ENCODE data around the gene PHPT1.
"Not testable (repeated sequence)": the region's sequence is repeated elsewhere in the genome, so short reads cannot be mapped to it uniquely, and the experiment has no call there.

PHPT1 gene

DNA sequence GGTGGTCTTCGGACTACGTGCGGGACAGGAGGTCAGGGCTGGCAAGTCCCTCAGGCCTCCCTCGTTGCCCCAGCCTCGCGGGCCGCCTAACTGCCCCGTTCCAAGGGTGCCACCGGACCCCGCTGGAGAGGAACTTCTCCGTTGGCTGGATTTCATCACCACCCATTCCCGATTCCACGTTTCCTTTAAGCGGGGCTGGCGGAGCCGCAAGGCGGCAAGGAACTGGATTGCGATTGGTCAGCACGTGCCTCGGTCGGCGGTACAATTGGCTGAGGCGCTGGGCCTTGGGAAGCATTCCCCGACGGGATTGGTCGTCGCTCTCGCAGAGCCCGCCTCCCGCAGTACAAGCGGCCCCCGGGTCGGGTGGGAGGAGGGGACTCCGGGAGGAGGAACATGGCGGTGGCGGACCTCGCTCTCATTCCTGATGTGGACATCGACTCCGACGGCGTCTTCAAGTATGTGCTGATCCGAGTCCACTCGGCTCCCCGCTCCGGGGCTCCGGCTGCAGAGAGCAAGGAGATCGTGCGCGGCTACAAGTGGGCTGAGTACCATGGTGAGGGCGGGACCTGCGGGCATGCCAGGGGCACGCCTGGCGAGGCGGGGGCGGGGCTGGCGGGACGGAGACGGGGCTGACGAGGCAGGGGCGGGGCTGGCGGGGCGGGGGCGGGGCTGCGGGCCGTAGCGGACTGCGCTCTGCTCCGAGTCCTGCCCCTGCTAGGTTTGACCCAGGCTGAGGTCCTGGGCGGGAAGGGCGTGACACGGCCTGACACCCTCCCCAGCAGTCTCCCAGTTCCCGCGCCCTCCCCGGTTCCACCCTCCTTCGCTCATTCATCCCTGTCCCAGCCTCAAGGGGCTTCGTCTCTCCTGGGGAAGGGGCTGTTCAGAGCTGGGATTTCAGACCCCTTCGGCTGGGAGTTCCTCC, at the start of gene PHPT1:
Gene PHPT1 (plus strand): TSS at position 372 of the 922 bp plus-strand sequence. CDS start 22 bp downstream, at position 394.
- DNase-seq, result peak; percentile 98 to 99

DNA sequence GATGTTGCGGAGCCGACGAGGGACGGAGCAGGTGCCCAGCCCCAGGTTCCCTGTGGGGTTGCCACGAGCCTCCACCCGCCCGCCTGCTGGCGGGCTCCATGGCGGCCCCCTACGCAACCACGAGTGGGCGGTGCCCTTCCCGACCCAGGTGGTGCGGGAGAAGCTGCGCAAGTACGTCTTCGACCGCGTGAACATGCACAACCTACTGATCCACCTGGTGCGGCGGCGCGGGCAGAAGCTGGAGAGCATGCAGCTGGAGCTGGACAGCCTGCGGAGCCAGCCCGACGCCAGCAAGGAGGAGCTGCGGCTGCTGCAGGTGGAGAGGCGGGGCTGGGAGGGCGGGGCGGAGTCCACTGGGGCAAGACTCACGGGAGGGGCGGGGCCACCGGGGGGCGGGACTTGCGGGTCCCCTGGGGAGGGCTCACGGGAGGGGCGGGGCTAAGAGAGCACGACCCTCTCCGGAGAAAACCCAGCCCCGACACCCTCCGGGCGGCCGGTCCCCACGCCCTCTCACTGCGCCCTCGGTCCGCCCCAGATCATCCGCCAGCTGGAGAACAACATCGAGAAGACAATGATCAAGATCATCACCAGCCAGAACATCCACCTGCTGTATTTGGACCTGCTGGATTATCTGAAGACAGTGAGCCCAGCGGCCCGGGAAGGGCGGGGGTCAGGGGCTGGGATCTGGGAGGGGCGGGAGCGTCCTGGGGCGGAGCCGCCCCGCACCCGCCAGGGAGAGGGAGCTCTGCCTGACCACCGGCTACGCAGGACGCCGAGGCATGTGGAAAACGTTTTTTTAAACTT, 49.2 kb upstream of the PHPT1 start:
- DNase-seq, result peak; percentile 70 to 81

DNA sequence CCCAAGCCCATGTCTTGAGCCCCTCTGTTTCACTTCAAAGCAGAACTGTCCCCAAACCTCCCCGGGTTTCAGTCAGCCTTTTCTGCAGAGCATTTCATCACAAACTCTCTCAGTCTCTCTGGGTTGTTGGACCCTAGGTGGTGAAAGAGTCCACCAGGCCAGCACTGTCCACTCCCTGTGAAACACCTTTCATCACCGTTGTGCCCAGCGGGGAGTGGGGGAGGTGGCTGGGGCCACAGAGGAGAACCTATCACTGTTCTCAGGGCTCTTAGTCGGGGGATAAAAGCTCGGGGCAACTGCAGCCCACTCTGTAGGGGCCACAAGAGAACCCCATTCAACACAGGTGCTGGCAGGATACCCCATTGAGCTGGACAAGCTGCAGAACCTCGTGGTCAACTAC, 46.9 kb upstream of the PHPT1 start:
- no peak for DNase-seq

DNA sequence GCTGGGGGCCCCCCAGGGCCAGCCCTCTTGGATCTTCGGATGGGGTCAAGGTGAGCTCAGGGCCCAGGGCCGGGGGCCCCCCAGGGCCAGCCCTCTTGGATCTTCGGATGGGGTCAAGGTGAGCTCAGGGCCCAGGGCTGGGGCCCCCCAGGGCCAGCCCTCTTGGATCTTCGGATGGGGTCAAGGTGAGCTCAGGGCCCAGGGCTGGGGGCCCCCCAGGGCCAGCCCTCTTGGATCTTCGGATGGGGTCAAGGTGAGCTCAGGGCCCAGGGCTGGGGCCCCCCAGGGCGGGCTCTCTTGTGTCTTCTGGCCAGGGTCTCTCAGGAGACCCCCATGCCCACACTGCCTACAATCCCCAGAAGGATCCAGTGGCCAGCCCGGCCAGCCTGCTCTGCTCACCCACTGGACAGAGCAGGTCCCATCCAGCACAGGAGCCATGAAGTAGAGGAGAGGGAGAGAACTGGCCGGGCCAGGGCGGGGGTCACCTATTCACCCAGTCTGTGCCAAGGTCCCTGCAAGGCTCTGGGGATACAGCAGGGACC, 46.1 kb upstream of the PHPT1 start:
- DNase-seq, result not testable (repeated sequence)

DNA sequence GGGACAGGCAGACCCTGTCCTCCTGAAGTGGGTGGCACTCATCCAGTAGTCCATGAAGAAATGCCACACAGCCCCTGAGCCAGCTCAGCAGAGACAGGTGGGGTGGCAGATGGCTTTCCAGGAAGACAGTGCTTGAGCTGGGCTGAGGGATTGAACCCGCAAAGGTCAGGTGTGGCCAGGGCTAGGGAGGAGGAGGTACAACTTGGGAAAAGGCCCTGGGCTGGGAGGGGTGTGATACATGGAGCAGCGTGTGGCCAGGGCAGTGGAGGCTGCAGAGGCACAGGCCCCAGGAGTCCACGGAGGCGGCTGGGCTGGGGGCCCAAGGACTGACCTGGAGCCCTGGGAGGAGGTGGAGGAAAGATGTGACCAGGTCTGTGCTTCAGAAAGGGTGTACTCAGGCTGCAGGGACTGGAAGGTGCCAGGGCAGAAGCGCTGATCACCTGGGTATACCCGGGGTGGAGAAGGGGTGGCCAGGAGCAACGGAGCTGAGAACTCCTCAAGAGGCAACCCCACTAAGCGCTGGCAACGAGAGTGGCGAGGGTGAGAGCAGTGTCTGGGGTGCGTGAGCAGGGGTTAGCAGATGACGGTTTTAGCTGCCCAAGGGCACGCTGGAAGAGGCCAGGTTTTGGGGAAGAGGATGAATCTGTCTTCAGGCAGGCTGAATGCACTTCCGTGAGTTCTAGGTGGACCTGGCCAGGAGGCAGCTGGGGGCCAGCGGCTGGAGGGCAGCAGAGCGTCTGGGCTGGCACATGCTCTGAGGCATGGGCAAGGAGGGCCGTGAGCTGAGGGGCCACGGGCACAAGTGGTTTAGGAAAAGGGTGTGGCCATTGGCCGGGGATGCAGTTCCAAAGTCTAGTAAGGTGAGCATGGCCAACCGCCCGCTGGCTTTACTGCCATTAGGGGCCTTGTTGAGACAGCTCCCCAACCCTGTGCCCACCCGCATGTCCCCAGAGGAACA, 45.4 kb upstream of the PHPT1 start:
- no peak for DNase-seq

DNA sequence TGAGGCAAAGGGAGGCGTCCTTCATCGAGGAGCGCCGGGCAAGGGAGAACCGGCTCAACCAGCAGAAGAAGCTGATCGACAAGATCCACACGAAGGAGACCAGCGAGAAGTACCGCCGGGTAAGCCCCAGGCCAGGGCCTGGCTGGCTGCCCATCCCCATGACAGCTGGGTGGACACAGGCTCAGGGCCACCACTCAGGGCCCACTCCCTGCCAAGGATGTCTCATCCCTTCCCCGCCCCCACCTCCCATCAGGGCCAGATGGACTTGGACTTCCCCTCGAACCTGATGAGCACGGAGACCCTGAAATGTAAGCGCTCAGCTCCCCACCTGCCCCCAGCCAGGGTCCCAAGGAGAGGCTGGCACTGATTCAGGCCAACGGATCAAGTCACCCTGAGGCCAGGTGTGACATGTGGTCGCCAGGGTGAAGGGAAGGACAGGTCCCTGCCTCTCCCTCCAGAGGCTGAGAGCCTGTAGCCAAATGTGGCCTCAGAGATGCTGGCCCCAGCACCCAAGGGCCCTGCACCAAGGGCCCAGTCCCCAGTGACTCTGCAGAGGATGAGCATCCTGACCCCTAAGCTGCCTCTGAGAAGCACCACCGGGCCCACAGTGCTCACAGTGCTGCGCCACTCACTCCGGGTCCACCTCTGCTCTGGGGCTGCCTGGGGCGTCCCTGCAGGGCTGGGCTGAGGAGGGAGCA, 44.6 kb upstream of the PHPT1 start:
- DNase-seq, result no peak

DNA sequence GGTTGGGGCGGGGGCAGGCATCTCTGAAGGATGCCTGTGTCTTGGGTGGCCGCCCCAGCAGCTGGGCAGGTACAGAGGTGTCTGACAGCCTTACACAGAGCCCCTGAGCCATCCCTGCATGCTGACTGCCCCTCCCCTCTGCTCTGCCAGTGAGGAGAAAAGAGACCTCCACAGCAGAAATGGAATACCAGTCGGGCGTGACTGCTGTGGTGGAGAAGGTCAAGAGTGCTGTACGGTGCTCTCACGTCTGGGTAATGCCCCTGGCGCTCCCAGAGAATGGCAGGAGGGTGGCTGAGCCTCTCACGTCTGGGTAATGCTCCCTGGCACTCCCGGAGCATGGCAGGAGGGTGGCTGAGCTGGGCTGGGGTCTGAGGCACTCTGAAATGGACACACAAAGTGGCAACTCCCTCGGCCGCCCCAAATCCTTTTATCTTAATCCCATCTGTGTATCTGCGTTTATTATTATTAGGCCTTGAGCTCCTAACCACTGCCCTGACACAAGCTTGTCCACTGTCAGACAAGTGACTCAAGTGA, 43.9 kb upstream of the PHPT1 start:
- DNase-seq, result no peak

DNA sequence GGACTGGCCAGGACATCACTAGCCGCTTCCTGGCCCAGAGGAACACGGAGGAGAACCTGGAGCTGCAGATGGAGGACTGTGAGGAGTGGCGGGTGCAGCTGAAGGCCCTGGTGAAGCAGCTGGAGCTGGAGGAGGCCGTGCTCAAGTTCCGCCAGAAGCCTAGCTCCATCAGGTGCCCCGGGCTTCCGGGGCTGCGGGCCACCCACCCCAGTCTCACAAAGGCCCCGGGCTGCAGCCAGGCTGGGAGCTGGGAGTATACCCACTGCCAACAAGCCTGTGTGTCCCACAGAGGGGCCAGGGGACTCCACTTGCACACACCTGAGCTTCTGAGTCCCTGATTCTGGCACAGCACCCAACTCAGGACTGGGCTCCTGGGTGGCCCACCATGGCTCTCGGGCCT, 43.1 kb upstream of the PHPT1 start:
- DNase-seq, result no peak

DNA sequence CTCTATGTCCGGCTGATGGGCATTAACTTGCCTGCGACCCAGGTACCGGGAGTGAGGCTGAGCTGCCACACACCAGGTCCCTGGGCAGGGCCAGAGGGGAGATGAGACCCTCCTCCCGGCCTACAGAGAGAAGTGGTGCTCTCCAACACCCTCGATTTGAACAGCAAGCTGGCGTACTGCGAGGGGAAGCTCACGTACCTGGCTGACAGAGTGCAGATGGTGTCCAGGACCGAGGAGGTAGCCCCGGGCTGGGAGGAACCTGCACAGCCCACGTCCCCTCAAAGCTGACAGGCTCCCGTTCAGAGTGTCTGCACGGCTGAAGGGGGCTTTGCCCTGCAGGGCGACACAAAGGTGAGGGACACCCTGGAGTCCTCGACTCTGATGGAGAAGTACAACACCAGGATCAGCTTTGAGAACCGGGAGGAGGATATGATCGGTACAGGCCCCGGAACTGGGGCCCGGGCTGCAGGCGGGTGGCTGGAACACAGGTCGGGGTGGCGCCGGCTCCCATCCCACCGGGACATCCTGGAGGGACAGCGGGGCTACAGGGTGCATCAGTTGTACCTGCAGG, 42.5 kb upstream of the PHPT1 start:
- DNase-seq, result no peak

DNA sequence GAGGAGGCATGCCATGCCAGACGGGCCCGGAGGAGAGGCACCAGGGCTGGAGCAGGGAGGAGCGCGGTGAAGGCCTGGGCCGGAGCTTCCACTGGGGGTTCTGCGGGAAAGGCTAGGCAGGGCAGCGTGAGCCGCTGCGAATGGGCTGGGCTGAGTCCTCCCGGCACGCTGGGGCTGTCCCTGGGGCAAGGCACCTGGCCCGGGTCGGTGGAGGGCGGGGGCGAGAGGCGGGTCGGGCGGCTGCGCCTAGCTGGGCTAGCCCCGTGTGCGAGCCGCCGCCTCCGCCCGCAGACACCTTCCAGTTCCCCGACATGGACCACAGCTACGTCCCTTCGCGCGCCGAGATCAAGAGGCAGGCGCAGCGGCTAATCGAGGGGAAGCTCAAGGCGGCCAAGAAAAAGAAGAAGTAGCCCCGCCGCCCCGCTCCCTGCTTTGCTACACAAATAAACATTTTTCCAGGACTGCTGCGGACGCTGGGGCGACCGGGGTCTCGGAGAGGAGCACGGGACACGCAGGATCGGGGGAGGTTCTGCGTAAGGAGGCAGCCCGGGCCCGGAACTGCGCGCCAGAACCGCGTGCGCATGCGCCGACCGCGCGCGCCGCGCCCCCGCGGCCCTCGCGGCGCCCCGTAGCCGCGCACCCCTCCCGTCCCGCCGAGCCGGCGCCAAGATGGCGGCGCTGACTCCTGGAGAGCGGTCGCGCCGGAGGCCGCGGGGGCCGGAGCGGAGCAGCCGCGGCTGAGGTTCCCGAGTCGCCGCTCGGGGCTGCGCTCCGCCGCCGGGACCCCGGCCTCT, 41.7 kb upstream of the PHPT1 start, which contains the start of gene RABL6:
Gene RABL6 (plus strand): TSS at position 668 of the 794 bp plus-strand sequence. CDS start 249 bp downstream, outside the sequence.
- DNase-seq, result peak; percentile 54 to 81

DNA sequence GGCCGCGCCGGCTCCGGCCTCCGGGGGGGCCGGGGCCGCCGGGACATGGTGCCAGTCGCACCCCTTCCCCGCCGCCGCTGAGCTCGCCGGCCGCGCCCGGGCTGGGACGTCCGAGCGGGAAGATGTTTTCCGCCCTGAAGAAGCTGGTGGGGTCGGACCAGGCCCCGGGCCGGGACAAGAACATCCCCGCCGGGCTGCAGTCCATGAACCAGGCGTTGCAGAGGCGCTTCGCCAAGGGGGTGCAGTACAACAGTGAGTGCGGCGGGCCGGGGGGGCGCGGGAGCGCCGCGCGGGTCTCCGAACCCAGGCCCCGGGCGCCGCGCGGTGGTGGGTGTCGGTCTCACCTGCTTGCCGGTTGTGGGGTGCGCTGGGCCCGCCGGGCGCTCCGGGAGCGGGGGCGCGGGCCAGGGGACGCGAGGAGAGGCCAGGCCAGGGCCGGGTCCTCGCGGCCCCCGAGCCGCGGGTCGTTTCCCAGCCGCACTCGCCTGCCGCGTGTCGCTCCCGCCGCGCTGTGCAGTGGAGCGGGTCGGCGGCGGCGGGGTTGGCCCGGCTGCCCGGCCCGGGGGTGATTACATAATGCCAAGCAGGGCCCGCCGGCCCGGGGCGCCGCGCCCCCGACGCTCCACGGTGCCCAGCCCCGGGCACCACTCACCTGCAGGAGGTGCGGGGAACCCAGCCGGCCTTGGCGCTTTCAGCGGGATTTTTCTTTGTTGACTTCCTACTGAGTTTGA, 41.0 kb upstream of the PHPT1 start:
- no peak for DNase-seq

DNA sequence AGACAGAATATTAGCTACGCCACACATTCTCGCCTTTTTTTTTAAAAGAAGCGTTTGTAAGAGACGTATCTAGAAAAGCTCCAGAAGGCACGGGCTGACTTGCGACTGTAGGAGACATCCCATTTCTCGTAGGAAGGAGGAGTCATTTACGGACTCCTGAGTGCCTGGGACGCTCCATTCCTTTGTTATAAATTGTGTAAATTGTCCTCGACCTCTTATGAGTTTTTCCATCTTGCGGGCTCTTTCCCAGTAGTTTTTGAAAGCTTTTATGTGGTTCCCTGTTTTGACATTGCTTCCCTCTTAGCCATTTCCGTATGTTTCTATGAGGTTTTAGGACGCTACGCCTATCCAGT, 40.4 kb upstream of the PHPT1 start:
- no peak for DNase-seq

DNA sequence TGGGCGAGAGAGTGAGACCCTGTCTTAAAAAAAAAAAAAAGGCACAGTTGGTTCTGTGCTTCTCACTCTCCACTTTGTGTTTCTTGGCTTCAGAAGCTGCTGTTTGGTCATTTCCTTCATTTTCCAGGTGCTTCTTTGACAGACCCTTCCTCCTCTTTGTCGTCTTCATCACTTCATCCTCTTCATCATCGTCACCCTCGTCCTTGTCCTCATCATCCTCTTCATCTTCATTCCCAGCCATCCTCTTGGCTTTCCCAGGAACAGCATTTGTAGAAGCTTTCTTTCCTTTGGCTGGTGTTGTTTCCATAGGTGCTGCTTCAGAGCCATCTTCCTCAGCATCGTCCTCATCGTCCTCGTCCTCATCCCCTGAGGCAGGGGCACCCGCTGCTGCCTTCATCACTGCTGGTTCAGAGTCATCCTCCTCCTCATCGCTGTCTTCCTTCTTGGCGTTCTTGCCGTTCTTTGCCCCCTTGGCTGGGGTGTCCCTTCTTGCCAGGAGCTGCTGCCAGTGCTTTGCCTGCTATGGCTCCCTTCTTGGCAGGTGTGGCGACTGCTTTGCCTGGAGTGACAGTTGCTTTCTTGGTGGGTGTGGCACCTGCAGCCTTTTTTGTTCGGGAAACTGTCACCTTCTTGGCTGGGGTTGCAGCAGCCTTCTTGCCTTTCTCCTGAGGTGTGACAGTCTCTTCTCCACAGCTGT, 34.3 kb upstream of the PHPT1 start:
- no peak for DNase-seq

DNA sequence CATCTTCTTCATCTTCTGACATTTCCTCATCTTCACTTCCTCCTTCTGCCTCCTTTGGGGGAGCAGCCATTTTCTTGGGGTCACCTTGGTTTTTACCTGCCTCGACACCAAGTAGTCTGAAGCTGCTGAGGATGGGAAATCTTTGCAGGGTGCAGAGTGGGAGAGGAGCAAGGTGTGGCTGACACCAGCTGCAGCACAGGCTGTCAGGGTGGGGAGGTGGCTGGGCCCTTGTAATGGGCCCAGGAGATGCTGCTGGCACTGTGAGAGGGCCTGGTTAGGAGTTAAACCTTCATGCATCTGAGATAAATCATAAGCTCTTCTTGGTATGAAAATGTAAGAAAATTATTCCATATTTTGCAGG, 33.8 kb upstream of the PHPT1 start:
- DNase-seq, result no peak

DNA sequence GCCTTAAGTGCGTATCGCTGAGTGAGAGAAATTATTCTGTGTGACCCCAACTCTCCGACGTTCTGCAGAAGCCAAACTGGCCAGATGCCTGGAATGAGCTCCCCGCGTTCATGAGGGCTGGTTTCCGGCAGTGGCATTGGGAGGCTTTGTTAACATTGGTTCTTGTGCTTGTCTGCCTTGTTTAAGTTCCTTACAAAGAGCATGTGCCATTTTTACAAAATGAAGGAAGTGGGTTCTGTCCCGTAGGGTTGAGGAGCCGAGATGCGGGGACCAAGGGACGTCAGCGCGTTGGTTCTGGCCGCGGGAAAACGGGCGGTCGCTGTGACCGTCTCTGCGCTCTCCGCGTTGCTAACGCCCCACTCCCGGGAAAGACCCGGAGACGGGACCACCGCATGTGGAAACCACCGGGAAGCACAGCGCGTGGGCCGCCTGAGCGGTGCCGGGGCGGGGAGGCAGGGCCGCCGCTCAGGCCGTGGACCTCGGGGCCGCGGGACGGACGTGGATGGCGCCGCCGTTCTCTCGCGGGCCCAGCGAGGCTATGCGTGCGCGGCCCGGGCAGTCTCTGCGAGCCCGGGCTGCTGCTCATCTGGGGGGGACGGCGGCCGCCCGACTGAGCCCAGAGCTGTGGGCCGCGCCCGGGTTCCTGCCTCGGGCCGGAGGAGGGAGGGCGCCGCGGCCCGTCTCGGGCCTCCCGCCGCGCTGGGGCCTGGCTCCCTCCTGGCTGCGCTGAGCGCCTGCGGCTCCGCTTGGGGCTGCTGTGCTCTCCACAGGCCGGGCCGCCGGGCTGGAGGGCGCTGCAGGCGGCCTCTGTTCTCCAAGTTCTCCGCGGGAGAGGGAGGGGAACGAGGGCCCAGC, 28.0 kb upstream of the PHPT1 start:
- no peak for DNase-seq

DNA sequence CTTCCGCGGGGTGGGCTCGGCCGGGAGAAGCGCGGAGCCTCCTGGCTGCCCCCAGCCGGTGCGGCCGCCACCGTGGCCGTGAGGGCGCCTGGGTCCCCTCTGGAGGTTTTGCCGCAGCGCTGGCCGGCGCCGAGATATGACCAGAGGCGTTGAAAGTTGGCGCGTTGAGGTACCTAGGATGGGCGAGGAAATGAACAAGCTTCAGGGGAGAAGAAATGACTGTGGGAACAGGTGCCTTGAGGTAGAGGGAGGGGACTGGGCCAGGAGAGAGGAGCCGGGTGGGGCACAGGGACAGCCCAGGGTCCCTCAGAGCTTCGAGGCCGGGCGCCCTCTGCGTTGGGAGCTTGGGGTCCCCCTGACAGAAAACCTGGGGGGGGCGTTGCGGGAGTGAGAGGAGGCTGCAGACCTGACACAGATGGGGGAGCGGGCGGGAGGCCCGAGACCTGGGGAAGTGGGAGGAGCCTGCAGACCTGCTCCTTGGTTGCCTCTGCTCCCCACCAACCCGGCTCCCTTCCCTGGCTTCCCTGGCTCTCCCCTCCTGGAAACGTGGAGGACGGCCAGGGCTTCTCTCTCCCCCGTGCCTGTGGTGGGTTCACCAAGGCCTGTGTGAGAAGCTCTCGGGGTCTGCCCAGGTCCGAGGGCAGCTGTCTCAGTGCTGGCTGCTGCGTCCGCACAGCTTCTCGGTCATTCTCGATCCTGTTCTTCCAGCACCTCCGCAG, 27.2 kb upstream of the PHPT1 start:
- DNase-seq, result no peak
